Aorta (tissue), 5 donors: ENCODE measurements around the gene ZER1. TPM values are rescaled to one million over a fixed set of nuclear protein-coding genes. Genes with fewer than 3 reads are reported as not detected.

Experiments
- ATAC-seq: fragments of 200-7000 bp; cut with Tn5 transposase; one replicate; pipeline ENCODE4 v1.9.1; 2022; ENCODE audit warnings: moderate library complexity; ENCODE audit not compliant: low FRiP score
- DNase-seq, 2 donors: peaks; one replicate each; pipeline ENCODE4 v3.0.0-alpha.2; 2020
- H3K27ac ChIP-seq, 2 donors: one replicate each; pipeline ENCODE4 v1.5.1; 2013; ENCODE audit warnings: low read length in 2 of 2, mild to moderate bottlenecking in 2 of 2, moderate library complexity in 2 of 2, control low read depth in 1 of 2, inconsistent platforms in 1 of 2, low read depth in 1 of 2
- H3K27me3 ChIP-seq, 2 donors: one replicate each; pipeline ENCODE4 v1.6.1; 2013; ENCODE audit warnings: control low read depth in 1 of 2, low read length in 1 of 2, mild to moderate bottlenecking in 1 of 2, moderate library complexity in 1 of 2; ENCODE audit not compliant: insufficient read depth in 2 of 2, control insufficient read depth in 1 of 2
- H3K36me3 ChIP-seq, 2 donors: one replicate each; pipeline ENCODE4 v1.6.1; 2013; ENCODE audit warnings: control low read depth in 1 of 2, low read length in 1 of 2, mild to moderate bottlenecking in 1 of 2; ENCODE audit not compliant: insufficient read depth in 2 of 2, control insufficient read depth in 1 of 2
- H3K4me1 ChIP-seq, 2 donors: one replicate each; pipeline ENCODE4 v1.6.1; 2013; ENCODE audit warnings: low read length in 2 of 2, control low read depth in 1 of 2, mild to moderate bottlenecking in 1 of 2, moderate library complexity in 1 of 2; ENCODE audit not compliant: insufficient read depth in 2 of 2, control insufficient read depth in 1 of 2
- H3K4me3 ChIP-seq, 2 donors: one replicate each; pipeline ENCODE4 v1.5.1; 2013; ENCODE audit warnings: low read length in 2 of 2, control low read depth in 1 of 2, mild to moderate bottlenecking in 1 of 2
- H3K9me3 ChIP-seq: one replicate; pipeline ENCODE4 v1.6.1; 2013; ENCODE audit warnings: mild to moderate bottlenecking, low read length; ENCODE audit not compliant: control insufficient read depth
- WGBS, 2 donors: extraction: QIAGEN DNeasy Blood & Tissue Kit; methylation state at CpG; one replicate each; pipeline ENCODE4 v1.1.7; 2013; 5-methylcytosine and 5-hydroxymethylcytosine counted together
- intact Hi-C, 2 donors: fragments of 100-400 bp; cut with DNase I; formaldehyde crosslinking; loops; one replicate each; pipeline versions ENCODE4 v1.14.2 to v1.15.0; 2022
- polyA plus RNA-seq, 2 donors: library from polyadenylated mRNA; stranded (reverse); fragments of 200-250 nt; gene quantifications; one replicate each; pipeline ENCODE4 v1.2.3, GENCODE V29; 2013
- total RNA-seq, 2 donors: library from RNA; stranded (reverse); fragmentation: NEBNext Ultra II Directional; extraction: Animal tissue kit (Norgen Biotek cat#: 25700); gene quantifications; one replicate each; pipeline ENCODE4 v1.2.1, GENCODE V29; 2021
- donor health status: healthy with polysubstance abuse.
- donor health status: Bipolar disorder and iron deficiency.
- donor health status: DM: no; HTN: no; CAD: no.
- donor health status: DM: no; HTN: no; CAD: no.
- donor health status: DM: yes; HTN: yes; CAD: no.

The ZER1 gene
- total and polyA plus RNA-seq, 4 donors, result 14.5 to 42.9 (median 34.6) TPM

- Histone ChIP-seq H3K4me1 (no peaks in the 10 kb centered on the region), H3K27me3 (no peaks in the 10 kb centered on the region), H3K36me3 (no peaks in the 10 kb centered on the region), H3K4me3 (no peak overlapping the region), H3K27ac (no peak overlapping the region), H3K9me3 (no peaks in the 10 kb centered on the region)
- DNase-seq (no peak), ATAC-seq (no peak)
- intact Hi-C loops, result no loop called here
- 80 to 81% methylated on average over 9 of the region's 9 CpGs for WGBS, 2 donors
Observed at GRCh38 chr9:128762671-128763449, 8.9 kb downstream of the ZER1 start.

- no peaks in the 10 kb centered on the region for H3K4me1 ChIP-seq
- no peak overlapping the region for H3K27ac ChIP-seq
- no peak for DNase-seq
- intact Hi-C loops, result no loop called here
- peaks cover 0 to 3% of the 10 kb centered on the region in 2 donors for H3K36me3 ChIP-seq
- no peaks in the 10 kb centered on the region for H3K9me3 ChIP-seq
- H3K4me3 ChIP-seq, result no peak overlapping the region
- H3K27me3 ChIP-seq, result no peaks in the 10 kb centered on the region
- WGBS, 2 donors, result 92 to 93% methylated on average over 6 of the region's 6 CpGs
- ATAC-seq, result no peak
Observed at GRCh38 chr9:128757602-128758001, 14.1 kb downstream of the ZER1 start.

- no peaks in the 10 kb centered on the region for H3K4me1 ChIP-seq
- DNase-seq (no peak), ATAC-seq (no peak)
- H3K27me3 ChIP-seq, result no peaks in the 10 kb centered on the region
- intact Hi-C loops, result no loop called here
- no peak overlapping the region for H3K27ac ChIP-seq
- no peak overlapping the region for H3K4me3 ChIP-seq
- 93 to 94% methylated on average over 16 of the region's 16 CpGs for WGBS, 2 donors
- no peaks in the 10 kb centered on the region for H3K9me3 ChIP-seq
- H3K36me3 ChIP-seq, result peaks cover 0 to 6% of the 10 kb centered on the region in 2 donors
Observed at GRCh38 chr9:128753627-128754026, 18.1 kb downstream of the ZER1 start.

- ATAC-seq (no peak), DNase-seq (no peak)
- Histone ChIP-seq H3K4me3 (no peak overlapping the region), H3K9me3 (no peaks in the 10 kb centered on the region), H3K27ac (no peak overlapping the region), H3K4me1 (no peaks in the 10 kb centered on the region), H3K27me3 (no peaks in the 10 kb centered on the region), H3K36me3 (peaks cover 0 to 6% of the 10 kb centered on the region in 2 donors)
- 92 to 93% methylated on average over 22 of the region's 22 CpGs for WGBS, 2 donors
- intact Hi-C loops, result no loop called here
Observed at GRCh38 chr9:128750926-128751595, 20.7 kb downstream of the ZER1 start.

GRCh38 chr9:128747241-128747640 is 24.5 kb downstream of the ZER1 start:
- intact Hi-C loops, result no loop called here
- Histone ChIP-seq H3K36me3 (no peaks in the 10 kb centered on the region), H3K9me3 (no peaks in the 10 kb centered on the region), H3K27ac (no peak overlapping the region), H3K4me3 (no peak overlapping the region), H3K27me3 (no peaks in the 10 kb centered on the region), H3K4me1 (no peaks in the 10 kb centered on the region)
- WGBS, 2 donors, result 99 to 100% methylated on average over 1 of the region's 1 CpG
- ATAC-seq (no peak), DNase-seq (no peak)

GRCh38 chr9:128743421-128743820 is 28.3 kb downstream of the ZER1 start:
- 97 to 100% methylated on average over 1 of the region's 1 CpG for WGBS, 2 donors
- intact Hi-C loops, result no loop called here
- Histone ChIP-seq H3K4me1 (no peaks in the 10 kb centered on the region), H3K27ac (no peak overlapping the region), H3K36me3 (peaks cover 0 to 3% of the 10 kb centered on the region in 2 donors), H3K4me3 (no peak overlapping the region), H3K27me3 (no peaks in the 10 kb centered on the region), H3K9me3 (no peaks in the 10 kb centered on the region)
- no peak for ATAC-seq
- DNase-seq, result no peak

GRCh38 chr9:128742401-128742800 is 29.3 kb downstream of the ZER1 start:
- DNase-seq (no peak), ATAC-seq (no peak)
- intact Hi-C loops, result no loop called here
- Histone ChIP-seq H3K4me3 (no peak overlapping the region), H3K27me3 (no peaks in the 10 kb centered on the region), H3K36me3 (peaks cover 0 to 3% of the 10 kb centered on the region in 2 donors), H3K27ac (no peak overlapping the region), H3K9me3 (no peaks in the 10 kb centered on the region), H3K4me1 (no peaks in the 10 kb centered on the region)
- 84 to 86% methylated on average over 20 of the region's 20 CpGs for WGBS, 2 donors

GRCh38 chr9:128735373-128735772 is 36.4 kb downstream of the ZER1 start:
- no peaks in the 10 kb centered on the region for H3K4me1 ChIP-seq
- H3K36me3 ChIP-seq, result peaks cover 0 to 5% of the 10 kb centered on the region in 2 donors
- no peak overlapping the region for H3K4me3 ChIP-seq
- H3K9me3 ChIP-seq, result no peaks in the 10 kb centered on the region
- DNase-seq (no peak), ATAC-seq (no peak)
- no peaks in the 10 kb centered on the region for H3K27me3 ChIP-seq
- no peak overlapping the region for H3K27ac ChIP-seq
- intact Hi-C loops, result no loop called here
- WGBS, 2 donors, result 65 to 94% methylated on average over 2 of the region's 2 CpGs

GRCh38 chr9:128733256-128733655 is 38.5 kb downstream of the ZER1 start:
- peak; percentile 27 for ATAC-seq
- no peaks in the 10 kb centered on the region for H3K27me3 ChIP-seq
- DNase-seq, result peak in 1 of 2 donors; percentile 70
- H3K9me3 ChIP-seq, result no peaks in the 10 kb centered on the region
- H3K4me3 ChIP-seq, result no peak overlapping the region
- no peaks in the 10 kb centered on the region for H3K4me1 ChIP-seq
- intact Hi-C loops, result no loop called here
- H3K36me3 ChIP-seq, result peaks cover 0 to 2% of the 10 kb centered on the region in 2 donors
- 29 to 35% methylated on average over 9 of the region's 9 CpGs for WGBS, 2 donors
- H3K27ac ChIP-seq, result no peak overlapping the region
